GM12874 (cell line): ENCODE measurements around the gene FERMT1.

Source experiments
- CTCF ChIP-seq: IDR thresholded peaks from 2 replicates; pipeline ENCODE4 v1.5.1; 2011; ENCODE audit warnings: low read depth, mild to moderate bottlenecking, control low read depth, low read length, moderate library complexity; ENCODE audit not compliant: insufficient read depth

Gene FERMT1

GRCh38 chr20:6037082-6037481, 85.7 kb downstream of the FERMT1 start:
- TF ChIP-seq CTCF, result no peak

- TF ChIP-seq CTCF, result no peak
Observed at GRCh38 chr20:6036213-6036612, 86.6 kb downstream of the FERMT1 start.

- TF ChIP-seq CTCF, result no peak
Observed at GRCh38 chr20:6034134-6034969, 88.5 kb downstream of the FERMT1 start.

GRCh38 chr20:6030453-6031080, 92.3 kb downstream of the FERMT1 start:
- no peak for TF ChIP-seq CTCF

- TF ChIP-seq CTCF, result no peak
Observed at GRCh38 chr20:6029538-6029937, 93.3 kb downstream of the FERMT1 start.

- TF ChIP-seq CTCF, result no peak
Observed at GRCh38 chr20:6028818-6029217, 94.0 kb downstream of the FERMT1 start.

- no peak for TF ChIP-seq CTCF
Observed at GRCh38 chr20:6026051-6026450, 96.8 kb downstream of the FERMT1 start.
